ENCODE results near the gene GSTM1. TPM values are rescaled to one million over a fixed set of nuclear protein-coding genes. Genes with fewer than 3 reads are reported as not detected.

GSTM1 gene
- total RNA-seq: 10 to 100 TPM in 1 of 4 donors, not detected in 3; 23.4 TPM

- peak within 1 kb of the TSS in 1 of 3 donors; percentile 36 for H3K27ac ChIP-seq
- no CpG with 5 or more reads among the region's 46 CpGs for WGBS, 2 donors
- no peaks in the 10 kb centered on the region for H3K36me3 ChIP-seq
- H3K4me3 ChIP-seq (replicated peaks in 1 of 3): peak within 1 kb of the TSS in 1 of 3 donors; percentile 26
- H3K4me1 ChIP-seq: no peaks in the 10 kb centered on the region
- H3K9me3 ChIP-seq: no peaks in the 10 kb centered on the region
- TF ChIP-seq CTCF (IDR thresholded peaks at IDR 0.05) (peak in 1 of 6 experiments; percentile 28), POLR2A (IDR thresholded peaks at IDR 0.05) (no peak)
- intact Hi-C loops (cut with DNase I): no loop called here
- no peak for DNase-seq
- no peaks in the 10 kb centered on the region for H3K27me3 ChIP-seq
Observed at GRCh38 chr1:109687641-109688499, at the start of gene GSTM1. Gene GSTM1 (plus strand): TSS chr1:109687817. CDS start chr1:109687874, 57 bp downstream.

GRCh38 chr1:109639063-109639840, 48.4 kb upstream of the GSTM1 start:
- Histone ChIP-seq H3K27ac (no peak overlapping the region), H3K4me3 (replicated peaks in 1 of 3) (no peak overlapping the region), H3K27me3 (no peaks in the 10 kb centered on the region), H3K36me3 (no peaks in the 10 kb centered on the region), H3K4me1 (peaks cover 0 to 9% of the 10 kb centered on the region in 2 donors), H3K9me3 (no peaks in the 10 kb centered on the region)
- 89 to 93% methylated on average over 6 to 9 of the region's 9 CpGs for WGBS, 2 donors
- intact Hi-C loops (cut with DNase I): loop anchor here (10.0 kb wide), 1 partner anchor 564 kb away; the partner anchor contains the start of gene TAF13
- no peak for DNase-seq
- no peak for TF ChIP-seq CTCF (IDR thresholded peaks at IDR 0.05)
- TF ChIP-seq POLR2A (IDR thresholded peaks at IDR 0.05): no peak

GRCh38 chr1:109639841-109640184, 47.8 kb upstream of the GSTM1 start:
- intact Hi-C loops (cut with DNase I): loop anchor here (2.0 to 10.0 kb wide), 2 partner anchors 133 to 565 kb away; partner anchors contain the start of gene TAF13
- no peak overlapping the region for H3K27ac ChIP-seq
- no peak for TF ChIP-seq CTCF (IDR thresholded peaks at IDR 0.05)
- TF ChIP-seq POLR2A (IDR thresholded peaks at IDR 0.05): no peak
- no peaks in the 10 kb centered on the region for H3K27me3 ChIP-seq
- H3K9me3 ChIP-seq: no peaks in the 10 kb centered on the region
- WGBS, 2 donors: 33 to 47% methylated on average over 3 to 6 of the region's 6 CpGs
- DNase-seq: no peak
- no peaks in the 10 kb centered on the region for H3K36me3 ChIP-seq
- H3K4me3 ChIP-seq (replicated peaks in 1 of 3): no peak overlapping the region
- peaks cover 0 to 9% of the 10 kb centered on the region in 2 donors for H3K4me1 ChIP-seq

GRCh38 chr1:109640285-109640865, 47.2 kb upstream of the GSTM1 start:
- peak; percentile 83 to 89 for DNase-seq
- WGBS, 2 donors: 57 to 71% methylated on average over 3 to 4 of the region's 5 CpGs
- peaks cover 0 to 9% of the 10 kb centered on the region in 2 donors for H3K4me1 ChIP-seq
- no peaks in the 10 kb centered on the region for H3K9me3 ChIP-seq
- H3K27ac ChIP-seq: no peak overlapping the region
- no peaks in the 10 kb centered on the region for H3K36me3 ChIP-seq
- H3K4me3 ChIP-seq (replicated peaks in 1 of 3): no peak overlapping the region
- TF ChIP-seq POLR2A (IDR thresholded peaks at IDR 0.05): no peak
- TF ChIP-seq CTCF (IDR thresholded peaks at IDR 0.05): peak; percentile 80 to 98 (median 85)
- H3K27me3 ChIP-seq: no peaks in the 10 kb centered on the region
- intact Hi-C loops (cut with DNase I): loop anchor here (2.0 kb wide), 1 partner anchor 132 kb away; no protein-coding TSS in a partner anchor

Measured in thyroid gland (tissue), 4 donors.